NT2/D1 (cell line): ENCODE data around the gene BTC.

Experiments
- YY1 ChIP-seq: IDR thresholded peaks from 2 replicates; pipeline ENCODE4 v1.6.1; 2011; ENCODE audit not compliant: insufficient read length, insufficient read depth
- ZNF274 ChIP-seq: IDR thresholded peaks from 2 replicates; pipeline ENCODE4 v1.6.1; 2011; ENCODE audit warnings: mild to moderate bottlenecking, low read depth, low read length

GRCh38 chr4:74793757-74794381 lies 454 bp downstream of the BTC start:
- TF ChIP-seq YY1 (no peak), ZNF274 (no peak)
